ENCODE data around the gene MRPS12.

DNA sequence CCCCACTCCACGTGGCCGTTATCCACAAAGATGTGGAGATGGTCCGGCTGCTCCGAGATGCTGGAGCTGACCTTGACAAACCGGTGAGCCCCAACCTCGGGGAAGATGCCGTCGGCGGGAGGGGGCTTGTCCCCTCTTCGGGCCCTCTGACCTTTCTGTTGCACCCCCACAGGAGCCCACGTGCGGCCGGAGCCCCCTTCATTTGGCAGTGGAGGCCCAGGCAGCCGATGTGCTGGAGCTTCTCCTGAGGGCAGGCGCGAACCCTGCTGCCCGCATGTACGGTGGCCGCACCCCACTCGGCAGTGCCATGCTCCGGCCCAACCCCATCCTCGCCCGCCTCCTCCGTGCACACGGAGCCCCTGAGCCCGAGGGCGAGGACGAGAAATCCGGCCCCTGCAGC, 23.5 kb upstream of the MRPS12 start:
- TF ChIP-seq, protein P1, sequence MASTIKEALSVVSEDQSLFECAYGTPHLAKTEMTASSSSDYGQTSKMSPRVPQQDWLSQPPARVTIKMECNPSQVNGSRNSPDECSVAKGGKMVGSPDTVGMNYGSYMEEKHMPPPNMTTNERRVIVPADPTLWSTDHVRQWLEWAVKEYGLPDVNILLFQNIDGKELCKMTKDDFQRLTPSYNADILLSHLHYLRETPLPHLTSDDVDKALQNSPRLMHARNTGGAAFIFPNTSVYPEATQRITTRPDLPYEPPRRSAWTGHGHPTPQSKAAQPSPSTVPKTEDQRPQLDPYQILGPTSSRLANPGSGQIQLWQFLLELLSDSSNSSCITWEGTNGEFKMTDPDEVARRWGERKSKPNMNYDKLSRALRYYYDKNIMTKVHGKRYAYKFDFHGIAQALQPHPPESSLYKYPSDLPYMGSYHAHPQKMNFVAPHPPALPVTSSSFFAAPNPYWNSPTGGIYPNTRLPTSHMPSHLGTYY (CRISPR knock-in tag; IDR thresholded peaks at IDR 0.05): no peak
- TF ChIP-seq ESRRA (CRISPR knock-in tag; IDR thresholded peaks at IDR 0.05; ENCODE audit: borderline replicate concordance) (no peak), JUN (CRISPR knock-in tag; IDR thresholded peaks at IDR 0.05) (no peak), NFYB (CRISPR knock-in tag; conservative IDR thresholded peaks at IDR 0.05; ENCODE audit: low read depth) (no peak)
- TF ChIP-seq, protein P2, sequence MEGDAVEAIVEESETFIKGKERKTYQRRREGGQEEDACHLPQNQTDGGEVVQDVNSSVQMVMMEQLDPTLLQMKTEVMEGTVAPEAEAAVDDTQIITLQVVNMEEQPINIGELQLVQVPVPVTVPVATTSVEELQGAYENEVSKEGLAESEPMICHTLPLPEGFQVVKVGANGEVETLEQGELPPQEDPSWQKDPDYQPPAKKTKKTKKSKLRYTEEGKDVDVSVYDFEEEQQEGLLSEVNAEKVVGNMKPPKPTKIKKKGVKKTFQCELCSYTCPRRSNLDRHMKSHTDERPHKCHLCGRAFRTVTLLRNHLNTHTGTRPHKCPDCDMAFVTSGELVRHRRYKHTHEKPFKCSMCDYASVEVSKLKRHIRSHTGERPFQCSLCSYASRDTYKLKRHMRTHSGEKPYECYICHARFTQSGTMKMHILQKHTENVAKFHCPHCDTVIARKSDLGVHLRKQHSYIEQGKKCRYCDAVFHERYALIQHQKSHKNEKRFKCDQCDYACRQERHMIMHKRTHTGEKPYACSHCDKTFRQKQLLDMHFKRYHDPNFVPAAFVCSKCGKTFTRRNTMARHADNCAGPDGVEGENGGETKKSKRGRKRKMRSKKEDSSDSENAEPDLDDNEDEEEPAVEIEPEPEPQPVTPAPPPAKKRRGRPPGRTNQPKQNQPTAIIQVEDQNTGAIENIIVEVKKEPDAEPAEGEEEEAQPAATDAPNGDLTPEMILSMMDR (IDR thresholded peaks at IDR 0.05): no peak
- TF ChIP-seq, protein P3, sequence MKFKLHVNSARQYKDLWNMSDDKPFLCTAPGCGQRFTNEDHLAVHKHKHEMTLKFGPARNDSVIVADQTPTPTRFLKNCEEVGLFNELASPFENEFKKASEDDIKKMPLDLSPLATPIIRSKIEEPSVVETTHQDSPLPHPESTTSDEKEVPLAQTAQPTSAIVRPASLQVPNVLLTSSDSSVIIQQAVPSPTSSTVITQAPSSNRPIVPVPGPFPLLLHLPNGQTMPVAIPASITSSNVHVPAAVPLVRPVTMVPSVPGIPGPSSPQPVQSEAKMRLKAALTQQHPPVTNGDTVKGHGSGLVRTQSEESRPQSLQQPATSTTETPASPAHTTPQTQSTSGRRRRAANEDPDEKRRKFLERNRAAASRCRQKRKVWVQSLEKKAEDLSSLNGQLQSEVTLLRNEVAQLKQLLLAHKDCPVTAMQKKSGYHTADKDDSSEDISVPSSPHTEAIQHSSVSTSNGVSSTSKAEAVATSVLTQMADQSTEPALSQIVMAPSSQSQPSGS (CRISPR knock-in tag; IDR thresholded peaks at IDR 0.05; ENCODE audit: borderline replicate concordance, low read depth): no peak
- TF ChIP-seq, protein P4, sequence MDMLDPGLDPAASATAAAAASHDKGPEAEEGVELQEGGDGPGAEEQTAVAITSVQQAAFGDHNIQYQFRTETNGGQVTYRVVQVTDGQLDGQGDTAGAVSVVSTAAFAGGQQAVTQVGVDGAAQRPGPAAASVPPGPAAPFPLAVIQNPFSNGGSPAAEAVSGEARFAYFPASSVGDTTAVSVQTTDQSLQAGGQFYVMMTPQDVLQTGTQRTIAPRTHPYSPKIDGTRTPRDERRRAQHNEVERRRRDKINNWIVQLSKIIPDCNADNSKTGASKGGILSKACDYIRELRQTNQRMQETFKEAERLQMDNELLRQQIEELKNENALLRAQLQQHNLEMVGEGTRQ (CRISPR knock-in tag; IDR thresholded peaks at IDR 0.05): no peak

Measured in WTC11 (cell line).